Neural progenitor cell (in vitro differentiated cells): Measurements from ENCODE around the gene DACT1. TPM values are rescaled to one million over a fixed set of nuclear protein-coding genes. Genes with fewer than 3 reads are reported as not detected.
A peak's percentile ranks its signal among the peaks of the same experiment; 100 is the strongest.

Source experiments
- DNase-seq: peaks from one replicate; pipeline ENCODE4 v3.0.0-alpha.2; 2016; ENCODE audit warnings: low spot score
- H2AFZ ChIP-seq: fragments of 200-600 bp; sonication (generic); replicated peaks from 2 replicates; pipeline ENCODE4 v1.6.1; 2016; ENCODE audit warnings: antibody characterized with exemption
- H3F3A ChIP-seq: fragments of 200-600 bp; sonication (generic); 2 replicates; pipeline ENCODE4 v1.6.1; 2016; ENCODE audit warnings: antibody characterized with exemption, low read depth
- H3K27ac ChIP-seq: fragments of 200-600 bp; sonication (generic); 2 replicates; pipeline ENCODE4 v1.5.1; 2016; ENCODE audit warnings: mild to moderate bottlenecking
- H3K27me3 ChIP-seq: fragments of 200-600 bp; sonication (generic); 2 replicates; pipeline ENCODE4 v1.6.1; 2016; ENCODE audit warnings: mild to moderate bottlenecking, moderate library complexity
- H3K36me3 ChIP-seq: fragments of 200-600 bp; sonication (generic); 2 replicates; pipeline ENCODE4 v1.5.1; 2016
- H3K4me1 ChIP-seq: fragments of 200-600 bp; sonication (generic); 2 replicates; pipeline ENCODE4 v1.6.1; 2016; ENCODE audit warnings: mixed run types
- H3K4me2 ChIP-seq: fragments of 200-600 bp; sonication (generic); 2 replicates; pipeline ENCODE4 v1.6.1; 2016
- H3K4me3 ChIP-seq: fragments of 200-600 bp; sonication (generic); 2 replicates; pipeline ENCODE4 v1.5.1; 2016
- H3K79me2 ChIP-seq: fragments of 200-600 bp; sonication (generic); 2 replicates; pipeline ENCODE4 v1.6.1; 2016; ENCODE audit warnings: low read depth
- H3K9ac ChIP-seq: fragments of 200-600 bp; sonication (generic); 2 replicates; pipeline ENCODE4 v1.6.1; 2016
- H3K9me3 ChIP-seq: fragments of 200-600 bp; sonication (generic); 2 replicates; pipeline ENCODE4 v1.5.1; 2016; ENCODE audit warnings: low read depth
- H4K20me1 ChIP-seq: fragments of 200-600 bp; sonication (generic); 2 replicates; pipeline ENCODE4 v1.6.1; 2016; ENCODE audit warnings: low read depth
- H3K27ac Mint-ChIP-seq: 3 replicates; pipeline ENCODE4 v1.8.0; 2021; ENCODE audit warnings: mixed read lengths
- H3K27me3 Mint-ChIP-seq: 2 replicates; pipeline ENCODE4 v1.8.0; 2022; ENCODE audit warnings: low read depth, mild to moderate bottlenecking, inconsistent platforms, moderate library complexity, mixed read lengths; ENCODE audit not compliant: insufficient read depth
- H3K36me3 Mint-ChIP-seq: 3 replicates; pipeline ENCODE4 v1.8.0; 2021; ENCODE audit warnings: mixed read lengths
- H3K4me1 Mint-ChIP-seq: 3 replicates; pipeline ENCODE4 v1.8.0; 2021; ENCODE audit warnings: mixed read lengths
- H3K4me3 Mint-ChIP-seq: 3 replicates; pipeline ENCODE4 v1.8.0; 2021; ENCODE audit warnings: mild to moderate bottlenecking, moderate library complexity, mixed read lengths
- H3K9me3 Mint-ChIP-seq: 3 replicates; pipeline ENCODE4 v1.8.0; 2020; ENCODE audit warnings: mixed read lengths
- CTCF ChIP-seq: fragments of 200-600 bp; sonication (generic); IDR thresholded peaks from 2 replicates; pipeline ENCODE4 v1.5.1; 2017; ENCODE audit warnings: antibody characterized with exemption, mild to moderate bottlenecking
- EZH2 ChIP-seq: fragments of 200-600 bp; sonication (generic); IDR thresholded peaks from 2 replicates; pipeline ENCODE4 v1.6.1; 2017; ENCODE audit warnings: antibody characterized with exemption, mild to moderate bottlenecking, moderate library complexity
- EZH2phosphoT487 ChIP-seq: fragments of 200-600 bp; sonication (generic); IDR thresholded peaks from 2 replicates; pipeline ENCODE4 v1.6.1; 2017; ENCODE audit warnings: antibody characterized with exemption
- total RNA-seq: library from RNA; depleted of rRNA; stranded (reverse); fragments of >200 nt; gene quantifications from 2 replicates; pipeline ENCODE4 v1.2.3, GENCODE V29; 2015; ENCODE audit warnings: low replicate concordance

The DACT1 gene
- total RNA-seq, 1 donor from 2014 or later: 3.4 TPM

- H3K27ac ChIP-seq: no peak overlapping the region
These were observed 752 bp downstream of the DACT1 start for GRCh38 chr14:58638231-58639197.

GRCh38 chr14:58639198-58639565 is 1.4 kb downstream of the DACT1 start:
- H3F3A ChIP-seq: peaks cover 30% of the 10 kb centered on the region
- peak overlapping the region; percentile 76 for H3K4me3 ChIP-seq
- Mint-ChIP-seq H3K9me3 (no peaks in the 10 kb centered on the region), H3K27ac (peak overlapping the region; percentile 75), H3K27me3 (peaks cover 8% of the 10 kb centered on the region), H3K4me3 (peak overlapping the region; percentile 92), H3K4me1 (peaks cover 41% of the 10 kb centered on the region), H3K36me3 (peaks cover 5% of the 10 kb centered on the region)
- no peaks in the 10 kb centered on the region for H3K79me2 ChIP-seq
- H2AFZ ChIP-seq: no peak overlapping the region
- no peak overlapping the region for H3K27ac ChIP-seq
- no peaks in the 10 kb centered on the region for H3K9me3 ChIP-seq
- peaks cover 28% of the 10 kb centered on the region for H3K4me1 ChIP-seq
- no peak overlapping the region for H3K9ac ChIP-seq
- peaks cover 59% of the 10 kb centered on the region for H3K27me3 ChIP-seq
- H4K20me1 ChIP-seq: no peaks in the 10 kb centered on the region
- H3K36me3 ChIP-seq: no peaks in the 10 kb centered on the region
- TF ChIP-seq CTCF (no peak), EZH2 (no peak), EZH2phosphoT487 (peak; percentile 19)
- DNase-seq: no peak
- peak overlapping the region; percentile 99 for H3K4me2 ChIP-seq

More at GRCh38 chr14:58638231-58639197, 752 bp downstream of the DACT1 start:
- Histone ChIP-seq H3K9ac (no peak overlapping the region), H3K79me2 (no peaks in the 10 kb centered on the region), H3K9me3 (no peaks in the 10 kb centered on the region), H4K20me1 (no peaks in the 10 kb centered on the region), H3K4me3 (peak overlapping the region; percentile 76), H3F3A (peaks cover 37% of the 10 kb centered on the region), H3K4me1 (peaks cover 35% of the 10 kb centered on the region), H3K4me2 (peak overlapping the region; percentile 99), H3K27me3 (peaks cover 65% of the 10 kb centered on the region), H3K36me3 (no peaks in the 10 kb centered on the region), H2AFZ (peak overlapping the region; percentile 93)
- TF ChIP-seq EZH2phosphoT487: peak; percentile 43
- TF ChIP-seq EZH2: peak; percentile 70
- TF ChIP-seq CTCF: no peak
- Mint-ChIP-seq H3K4me1 (peaks cover 47% of the 10 kb centered on the region), H3K4me3 (peak overlapping the region; percentile 92), H3K27ac (peak overlapping the region; percentile 26), H3K9me3 (no peaks in the 10 kb centered on the region), H3K27me3 (peaks cover 8% of the 10 kb centered on the region), H3K36me3 (peaks cover 5% of the 10 kb centered on the region)
- DNase-seq: peak; percentile 70

GRCh38 chr14:58639842-58640484 is 2.2 kb downstream of the DACT1 start:
- Mint-ChIP-seq H3K9me3 (no peaks in the 10 kb centered on the region), H3K27me3 (peaks cover 8% of the 10 kb centered on the region), H3K27ac (no peak overlapping the region), H3K4me1 (peaks cover 33% of the 10 kb centered on the region), H3K36me3 (peaks cover 5% of the 10 kb centered on the region), H3K4me3 (peak overlapping the region; percentile 92)
- H3K4me2 ChIP-seq: peak overlapping the region; percentile 99
- H4K20me1 ChIP-seq: no peaks in the 10 kb centered on the region
- H3K27ac ChIP-seq: no peak overlapping the region
- peak; percentile 68 for DNase-seq
- H3K79me2 ChIP-seq: no peaks in the 10 kb centered on the region
- H3K27me3 ChIP-seq: peaks cover 51% of the 10 kb centered on the region
- peaks cover 20% of the 10 kb centered on the region for H3K4me1 ChIP-seq
- H2AFZ ChIP-seq: no peak overlapping the region
- H3K36me3 ChIP-seq: no peaks in the 10 kb centered on the region
- no peak overlapping the region for H3K9ac ChIP-seq
- TF ChIP-seq CTCF: peak; percentile 79
- no peak for TF ChIP-seq EZH2
- no peak for TF ChIP-seq EZH2phosphoT487
- H3F3A ChIP-seq: peaks cover 23% of the 10 kb centered on the region
- no peak overlapping the region for H3K4me3 ChIP-seq
- no peaks in the 10 kb centered on the region for H3K9me3 ChIP-seq
